DMS79 (cell line): Measurements from ENCODE around the gene PFN3.
"Not testable (repeated sequence)": the region's sequence is repeated elsewhere in the genome, so short reads cannot be mapped to it uniquely, and the experiment has no call there.

Experiments used
- DNase-seq: peaks from one replicate; lab custom pipeline; 2025; lab: John Stamatoyannopoulos, UW

PFN3 gene

DNA sequence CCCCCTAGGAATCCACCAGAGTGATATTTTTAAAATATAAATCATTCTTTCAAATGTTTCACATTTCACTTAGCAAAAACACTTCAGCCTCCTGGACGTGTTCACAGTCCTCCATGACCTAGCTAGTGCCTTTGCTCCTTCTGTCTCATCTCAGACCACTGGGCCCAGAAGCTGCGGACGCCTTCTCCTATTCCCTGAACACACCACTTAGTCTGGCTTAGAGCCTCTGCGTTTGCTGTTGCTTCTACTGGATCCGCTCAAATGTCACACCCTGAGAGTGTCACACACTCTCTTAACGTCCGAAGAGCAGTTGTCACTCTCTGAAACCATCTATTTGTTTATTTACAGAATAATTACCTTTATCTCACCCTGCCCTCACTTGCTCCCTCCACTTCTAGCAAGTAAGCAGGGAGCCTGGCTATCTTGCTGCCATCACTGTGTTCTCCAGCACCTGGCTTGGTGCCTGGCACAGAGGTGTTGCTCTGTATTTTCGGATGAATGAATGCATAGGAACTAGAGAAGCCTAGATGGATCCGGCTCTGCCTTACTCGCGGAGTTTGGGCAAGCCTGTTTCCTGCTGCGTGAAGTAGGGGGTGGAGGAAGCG is 24.8 kb upstream of the PFN3 start:
- no peak for DNase-seq

DNA sequence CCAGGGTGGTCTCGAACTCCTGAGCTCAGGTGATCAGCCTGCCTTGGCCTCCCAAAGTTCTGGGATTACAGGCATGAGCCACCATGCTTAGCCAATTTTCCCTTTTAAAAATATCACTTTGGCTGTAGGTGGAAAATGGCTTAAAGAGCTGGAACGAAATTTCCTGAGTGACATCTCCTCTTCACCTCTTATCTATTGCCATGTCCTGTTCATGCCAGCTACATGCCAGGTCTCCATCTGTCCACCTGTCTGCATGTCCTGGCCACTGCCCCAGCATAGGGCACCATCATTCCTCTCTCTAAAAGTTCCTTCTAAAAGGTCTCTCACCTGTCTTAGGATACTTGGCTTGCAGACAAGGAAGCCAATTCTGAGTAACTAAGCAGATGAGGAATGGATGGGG is 23.2 kb upstream of the PFN3 start:
- no peak for DNase-seq

- no peak for DNase-seq
Measured at GRCh38 chr5:177421062-177421798, 20.8 kb upstream of the PFN3 start.

DNA sequence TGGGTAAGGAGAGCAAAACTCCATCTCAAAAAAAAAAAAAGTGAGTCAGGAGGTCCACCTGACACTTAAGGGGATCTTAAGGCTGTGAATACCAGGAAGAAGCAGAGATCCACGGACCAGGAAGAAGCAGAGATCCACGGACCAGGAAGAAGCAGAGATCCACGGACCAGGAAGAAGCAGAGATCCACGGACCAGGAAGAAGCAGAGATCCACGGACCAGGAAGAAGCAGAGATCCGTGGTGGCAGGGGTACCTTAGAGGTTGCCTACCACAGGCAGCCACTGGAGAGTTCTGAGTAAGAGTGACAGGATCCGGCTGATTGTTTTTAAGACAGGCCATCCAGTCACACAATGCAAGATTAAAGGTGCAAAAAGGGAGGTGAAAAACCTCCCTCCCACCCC is 20.0 kb upstream of the PFN3 start:
- DNase-seq, result not testable (repeated sequence)

GRCh38 chr5:177419046-177419445 is 18.6 kb upstream of the PFN3 start:
- no peak for DNase-seq

DNA sequence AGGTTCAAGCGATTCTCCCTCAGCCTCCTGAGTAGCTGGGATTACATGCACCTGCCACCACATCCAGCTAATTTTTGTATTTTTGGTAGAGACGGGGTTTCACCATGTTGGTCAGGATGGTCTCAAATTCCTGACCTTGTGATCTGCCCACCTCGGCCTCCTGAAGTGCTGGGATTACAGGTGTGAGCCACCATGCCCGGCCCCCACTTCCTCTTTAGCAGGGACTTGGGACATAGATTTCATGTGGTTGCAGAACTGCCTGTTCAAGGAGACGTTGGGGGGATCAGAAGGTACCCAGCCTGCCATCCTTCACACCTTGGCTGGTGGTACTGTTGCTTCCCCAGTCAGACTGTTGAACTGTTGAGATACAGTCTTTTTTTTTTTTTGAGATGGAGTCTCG is 16.6 kb upstream of the PFN3 start:
- not testable (repeated sequence) for DNase-seq

DNA sequence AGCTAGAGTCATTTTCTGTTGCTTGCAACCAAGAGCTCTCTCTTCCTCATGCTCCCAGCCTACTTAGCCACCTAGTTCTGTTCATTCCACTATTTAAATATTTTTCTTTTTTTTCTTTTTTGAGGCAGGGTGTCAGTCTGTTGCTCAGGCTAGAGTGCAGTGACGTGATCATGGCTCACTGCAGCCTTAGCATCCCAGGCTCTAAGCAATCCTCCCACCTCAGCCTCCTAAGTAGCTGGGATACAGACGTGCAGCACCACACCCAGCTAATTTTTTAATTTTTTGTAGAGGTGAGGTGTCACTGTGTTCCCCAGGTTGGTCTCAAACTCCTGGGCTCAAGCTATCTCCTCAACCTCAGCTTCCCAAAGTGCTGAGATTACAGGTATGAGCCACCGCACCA is 14.0 kb upstream of the PFN3 start:
- no peak for DNase-seq

GRCh38 chr5:177412603-177413233 is 12.3 kb upstream of the PFN3 start:
- no peak for DNase-seq

- DNase-seq, result no peak
Measured at GRCh38 chr5:177410575-177410974, 10.1 kb upstream of the PFN3 start.

- DNase-seq, result no peak
Measured at GRCh38 chr5:177409043-177409801, 8.8 kb upstream of the PFN3 start, which contains the start of gene F12. Gene F12 (minus strand): TSS chr5:177409564. CDS start chr5:177409527, 37 bp downstream.

DNA sequence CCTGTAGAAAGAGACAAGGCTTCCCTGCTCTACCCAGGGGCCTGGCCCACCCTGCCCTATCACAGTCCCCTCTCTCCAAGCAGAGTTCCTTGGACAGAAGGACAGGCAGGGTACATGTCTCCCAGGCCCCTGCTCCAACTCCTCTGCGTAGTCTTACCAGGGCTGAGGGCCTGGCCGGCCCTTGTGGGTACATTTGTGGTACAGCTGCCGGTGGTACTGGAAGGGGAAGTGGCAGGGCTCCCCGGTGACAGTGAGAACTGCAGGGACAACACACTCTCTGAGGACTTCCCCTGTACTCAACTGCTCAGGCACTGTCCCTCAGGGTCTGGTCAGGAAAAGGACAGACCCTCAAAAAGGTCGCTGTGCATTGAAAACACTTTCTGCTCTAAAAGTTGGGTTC is 5.3 kb upstream of the PFN3 start:
- no peak for DNase-seq

- DNase-seq, result no peak
Measured at GRCh38 chr5:177405312-177405711, 4.9 kb upstream of the PFN3 start.

GRCh38 chr5:177404641-177405179 is 4.2 kb upstream of the PFN3 start:
- DNase-seq, result no peak

DNA sequence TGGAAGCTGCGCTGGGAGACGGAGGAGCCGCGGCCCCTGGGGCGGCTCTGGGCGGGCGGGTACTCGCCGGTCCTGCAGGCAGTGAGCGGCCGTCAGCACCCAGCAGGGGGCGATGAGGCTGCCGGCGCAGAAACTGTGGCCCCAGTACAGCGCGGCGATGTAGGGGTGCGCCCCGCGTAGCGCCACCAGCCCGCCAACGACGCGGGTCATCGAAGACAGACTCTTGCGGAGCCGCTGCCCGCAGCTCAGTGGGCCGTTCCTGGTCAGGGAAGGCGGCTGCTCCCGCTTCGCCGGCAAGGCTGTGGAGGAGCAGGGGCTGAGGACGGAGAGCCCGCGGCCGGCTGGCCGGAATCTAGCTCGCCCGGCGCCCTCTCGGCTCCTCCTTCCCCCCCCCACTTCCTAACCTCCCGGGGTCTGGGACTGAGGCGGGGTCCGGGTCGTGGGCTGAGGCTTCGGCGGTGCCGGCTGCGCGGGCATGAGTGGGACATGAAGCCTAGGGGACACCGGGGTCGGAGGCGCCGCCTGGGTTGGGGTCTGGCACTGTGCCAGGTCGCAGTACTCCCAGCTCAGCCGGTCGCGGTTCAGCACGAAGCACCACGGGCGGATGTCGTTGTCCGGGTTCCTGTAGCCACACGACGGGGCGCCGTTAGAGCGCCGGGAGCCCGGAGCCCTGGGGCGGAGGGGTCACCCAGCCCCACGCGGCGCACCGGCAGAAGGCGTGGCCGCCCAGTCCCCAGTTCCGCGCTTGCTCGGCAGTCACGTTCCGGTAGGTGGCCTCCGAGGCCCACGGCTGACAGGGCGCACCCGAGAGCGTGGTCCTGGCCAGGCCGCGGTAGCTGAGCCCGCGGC is 3.6 kb upstream of the PFN3 start:
- no peak for DNase-seq

GRCh38 chr5:177403102-177403791 is 2.8 kb upstream of the PFN3 start:
- peak; percentile 22 for DNase-seq

DNA sequence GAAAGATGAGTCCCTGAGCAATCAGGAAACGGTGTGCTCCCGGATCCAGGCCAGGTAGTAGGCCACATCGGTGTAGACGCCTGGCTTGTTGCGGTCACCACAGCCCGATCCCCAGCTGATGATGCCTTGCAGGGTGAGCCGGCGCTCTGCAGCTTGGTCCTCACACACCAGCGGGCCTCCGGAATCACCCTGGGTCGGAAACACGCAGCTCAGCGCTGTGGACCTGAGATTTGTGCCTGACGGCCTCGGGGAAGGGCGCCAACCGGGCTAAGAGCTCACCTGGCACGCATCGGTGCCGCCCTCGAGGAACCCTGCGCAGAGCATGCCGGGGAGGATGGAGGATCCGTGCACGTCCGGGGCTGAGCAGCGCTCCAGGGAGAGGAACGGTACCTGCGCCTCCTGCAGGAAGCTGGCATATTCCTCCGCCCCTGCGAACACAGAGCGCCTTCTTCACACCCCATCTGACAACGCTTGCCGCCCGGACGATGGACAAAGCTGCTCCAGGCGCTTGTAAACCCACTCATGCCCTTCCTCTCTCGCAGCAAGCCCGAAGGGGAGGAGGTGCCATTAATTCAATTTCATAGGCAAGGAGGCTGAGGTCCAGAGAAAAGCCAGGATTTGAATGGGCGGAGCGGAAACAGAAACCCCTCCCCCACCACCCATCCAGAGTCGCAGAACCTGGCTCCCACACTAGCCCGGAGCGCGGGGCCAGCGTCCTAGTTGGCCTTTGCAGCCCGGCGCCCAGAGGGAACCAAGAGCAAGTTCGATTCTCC is 2.0 kb upstream of the PFN3 start:
- peak; percentile 53 for DNase-seq

- DNase-seq, result no peak
Measured at GRCh38 chr5:177397875-177398390, 2.5 kb downstream of the PFN3 start.

- no peak for DNase-seq
Measured at GRCh38 chr5:177396807-177397206, 3.7 kb downstream of the PFN3 start.

DNA sequence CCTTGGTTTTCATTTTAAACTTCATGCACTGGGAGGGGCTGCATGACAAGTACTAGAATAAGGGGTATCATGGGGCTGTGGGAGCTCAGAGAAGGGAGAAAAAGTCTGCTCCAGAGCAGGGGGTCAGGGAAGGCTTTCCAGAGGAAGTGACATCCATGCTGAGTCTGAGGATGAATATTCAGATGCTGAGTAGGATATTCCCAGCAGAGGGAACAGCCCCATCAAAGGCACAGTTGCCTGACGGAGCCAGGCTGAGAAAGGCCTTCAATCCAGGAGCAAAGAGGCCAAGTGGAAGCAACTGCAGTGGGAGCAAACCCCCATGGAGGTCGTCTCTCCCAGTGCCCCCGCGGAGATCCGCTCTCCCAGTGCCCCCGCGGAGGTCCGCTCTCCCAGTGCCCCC is 4.4 kb downstream of the PFN3 start:
- no peak for DNase-seq

GRCh38 chr5:177393990-177394389 is 6.5 kb downstream of the PFN3 start:
- no peak for DNase-seq
